ENCODE data around the gene GLDC. TPM values are rescaled to one million over a fixed set of nuclear protein-coding genes. Genes with fewer than 3 reads are reported as not detected.
"Not testable (repeated sequence)": the region's sequence is repeated elsewhere in the genome, so short reads cannot be mapped to it uniquely, and the experiment has no call there.

GLDC gene
- total RNA-seq, result 1 to 10 TPM in 2 of 6 donors, under 1 TPM in 2, not detected in 2; 0.60 to 3.1 (median 1.1) TPM

GRCh38 chr9:6645355-6646292 is at the start of gene GLDC:
Gene GLDC (minus strand): TSS chr9:6645729. CDS start chr9:6645499, 230 bp downstream.
- DNase-seq (peak; percentile 31 to 85), ATAC-seq (ENCODE audit: low FRiP score in 2 of 2) (peak; percentile 24 to 82)
- H3K4me1 ChIP-seq, result peaks cover 11 to 24% (median 14%) of the 10 kb centered on the region in 4 donors
- no peak within 1 kb of the TSS for H3K27ac ChIP-seq
- whole genome bisulfite sequencing, 2 donors, result 4 to 8% methylated on average over 12 to 29 of the region's 68 CpGs
- TF ChIP-seq, protein P1, sequence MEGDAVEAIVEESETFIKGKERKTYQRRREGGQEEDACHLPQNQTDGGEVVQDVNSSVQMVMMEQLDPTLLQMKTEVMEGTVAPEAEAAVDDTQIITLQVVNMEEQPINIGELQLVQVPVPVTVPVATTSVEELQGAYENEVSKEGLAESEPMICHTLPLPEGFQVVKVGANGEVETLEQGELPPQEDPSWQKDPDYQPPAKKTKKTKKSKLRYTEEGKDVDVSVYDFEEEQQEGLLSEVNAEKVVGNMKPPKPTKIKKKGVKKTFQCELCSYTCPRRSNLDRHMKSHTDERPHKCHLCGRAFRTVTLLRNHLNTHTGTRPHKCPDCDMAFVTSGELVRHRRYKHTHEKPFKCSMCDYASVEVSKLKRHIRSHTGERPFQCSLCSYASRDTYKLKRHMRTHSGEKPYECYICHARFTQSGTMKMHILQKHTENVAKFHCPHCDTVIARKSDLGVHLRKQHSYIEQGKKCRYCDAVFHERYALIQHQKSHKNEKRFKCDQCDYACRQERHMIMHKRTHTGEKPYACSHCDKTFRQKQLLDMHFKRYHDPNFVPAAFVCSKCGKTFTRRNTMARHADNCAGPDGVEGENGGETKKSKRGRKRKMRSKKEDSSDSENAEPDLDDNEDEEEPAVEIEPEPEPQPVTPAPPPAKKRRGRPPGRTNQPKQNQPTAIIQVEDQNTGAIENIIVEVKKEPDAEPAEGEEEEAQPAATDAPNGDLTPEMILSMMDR (IDR thresholded peaks at IDR 0.05), result no peak
- TF ChIP-seq POLR2AphosphoS5 (IDR thresholded peaks at IDR 0.05), result no peak
- TF ChIP-seq EP300 (IDR thresholded peaks at IDR 0.05), result no peak
- no peak for TF ChIP-seq POLR2A (IDR thresholded peaks at IDR 0.05)
- H3K27me3 ChIP-seq, result peaks cover 0 to 28% (median 14%) of the 10 kb centered on the region in 4 donors
- no peaks in the 10 kb centered on the region for H3K9me3 ChIP-seq
- peak within 1 kb of the TSS; percentile 39 to 51 (median 46) for H3K4me3 ChIP-seq
- H3K36me3 ChIP-seq, result no peaks in the 10 kb centered on the region

DNA sequence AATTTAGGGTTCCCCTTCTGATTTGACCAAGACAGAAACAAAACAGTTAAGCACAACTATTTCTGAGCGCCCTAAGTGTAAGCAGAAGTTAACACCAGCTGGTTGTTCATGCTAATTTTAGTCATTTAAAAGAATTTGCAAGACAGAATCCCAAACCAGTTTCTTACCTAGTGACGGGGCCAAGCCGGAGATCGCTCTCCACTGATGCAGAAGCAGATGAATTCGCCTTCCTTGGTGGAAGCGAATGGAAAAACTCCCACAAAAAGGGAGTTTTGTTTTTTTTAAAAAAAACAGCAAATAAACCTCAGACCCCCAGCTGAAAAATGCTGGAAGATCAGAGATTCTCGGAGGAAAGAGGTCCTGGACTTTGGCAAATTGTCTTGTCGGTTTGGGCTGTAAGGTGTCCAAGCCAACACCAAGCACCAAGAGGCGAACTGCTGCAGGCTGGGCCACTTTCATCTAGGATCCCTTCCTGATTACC is 47.4 kb upstream of the GLDC start:
- H3K27ac ChIP-seq, result no peak overlapping the region
- H3K4me1 ChIP-seq, result no peaks in the 10 kb centered on the region
- no peaks in the 10 kb centered on the region for H3K9me3 ChIP-seq
- H3K4me3 ChIP-seq, result no peak overlapping the region
- DNase-seq (no peak), ATAC-seq (ENCODE audit: low FRiP score in 2 of 2) (no peak)
- no peaks in the 10 kb centered on the region for H3K36me3 ChIP-seq
- no peak for TF ChIP-seq POLR2A (IDR thresholded peaks at IDR 0.05)
- no peaks in the 10 kb centered on the region for H3K27me3 ChIP-seq
- 78 to 87% methylated on average over 9 of the region's 9 CpGs for WGBS, 2 donors

DNA sequence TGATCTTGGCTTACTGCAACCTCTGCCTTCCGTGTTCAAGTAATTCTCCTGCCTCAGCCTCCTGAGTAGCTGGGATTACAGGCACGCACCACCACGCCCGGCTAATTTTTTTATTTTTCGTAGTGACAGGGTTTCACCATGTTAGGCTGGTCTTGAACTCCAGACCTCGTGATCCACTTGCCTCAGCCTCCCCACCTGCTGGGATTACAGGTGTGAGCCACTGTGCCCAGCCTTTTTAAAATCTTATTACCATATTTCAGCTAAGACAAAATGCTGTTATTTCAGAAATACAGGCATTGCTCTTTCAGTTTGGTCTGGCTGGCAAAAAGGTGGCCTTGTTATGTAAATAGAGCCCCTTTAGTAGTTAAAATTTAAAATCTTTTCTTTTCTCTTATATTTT is 46.9 kb upstream of the GLDC start:
- no peaks in the 10 kb centered on the region for H3K9me3 ChIP-seq
- no peak overlapping the region for H3K4me3 ChIP-seq
- no peaks in the 10 kb centered on the region for H3K36me3 ChIP-seq
- H3K27me3 ChIP-seq, result no peaks in the 10 kb centered on the region
- H3K4me1 ChIP-seq, result no peaks in the 10 kb centered on the region
- no peak overlapping the region for H3K27ac ChIP-seq
- TF ChIP-seq EP300 (IDR thresholded peaks at IDR 0.05) (no peak), POLR2AphosphoS5 (IDR thresholded peaks at IDR 0.05) (no peak), POLR2A (IDR thresholded peaks at IDR 0.05) (no peak)
- TF ChIP-seq, protein P1 (IDR thresholded peaks at IDR 0.05), result no peak
- ATAC-seq (ENCODE audit: low FRiP score in 2 of 2) (no peak), DNase-seq (no peak)
- 90 to 92% methylated on average over 6 of the region's 6 CpGs for WGBS, 2 donors

GRCh38 chr9:6690675-6691070 is 45.1 kb upstream of the GLDC start:
- WGBS, 2 donors, result 85 to 91% methylated on average over 7 of the region's 7 CpGs
- H3K9me3 ChIP-seq; H3K27me3 ChIP-seq; H3K4me3 ChIP-seq; ATAC-seq (ENCODE audit: low FRiP score in 2 of 2); H3K27ac ChIP-seq; DNase-seq; H3K36me3 ChIP-seq; H3K4me1 ChIP-seq: not testable (repeated sequence)

DNA sequence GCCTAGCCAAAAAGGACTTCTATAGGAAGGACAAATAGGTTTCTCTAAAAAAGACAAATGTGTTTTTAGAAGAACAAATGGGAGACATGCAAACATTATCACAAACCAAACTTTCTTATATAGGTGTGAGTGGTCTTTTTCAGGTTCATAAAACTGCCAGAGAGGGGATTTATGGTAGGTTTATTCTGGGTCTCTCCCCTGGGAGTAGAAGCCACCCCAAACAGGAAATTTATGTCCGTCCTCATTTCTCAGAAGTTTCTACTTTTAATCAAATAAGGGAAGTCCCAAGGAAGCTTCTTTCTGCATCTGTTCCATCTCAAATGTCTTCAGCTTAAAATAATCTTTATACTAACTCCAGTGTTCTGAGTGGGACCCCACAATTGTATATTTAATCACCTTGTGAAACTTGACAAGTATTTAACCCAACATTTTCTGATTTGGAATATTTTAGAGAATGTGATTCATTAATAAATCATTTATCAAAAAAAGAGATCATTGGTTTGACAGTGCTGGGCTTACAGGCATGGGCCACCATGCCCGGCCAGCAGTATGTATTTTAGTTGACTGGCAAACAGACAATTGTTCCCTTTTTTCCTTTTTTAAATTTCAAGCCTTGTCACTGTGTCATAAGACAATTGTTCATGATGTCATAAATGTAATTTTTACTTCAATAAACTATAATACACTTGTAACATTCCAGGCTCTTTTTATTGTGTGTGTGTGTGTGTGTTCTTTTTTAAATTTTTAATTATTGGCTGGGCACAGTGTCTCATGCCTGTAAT is 44.6 kb upstream of the GLDC start:
- TF ChIP-seq EP300 (IDR thresholded peaks at IDR 0.05), result no peak
- no peak for TF ChIP-seq POLR2A (IDR thresholded peaks at IDR 0.05)
- TF ChIP-seq, protein P1 (IDR thresholded peaks at IDR 0.05), result no peak
- no peak for TF ChIP-seq POLR2AphosphoS5 (IDR thresholded peaks at IDR 0.05)
- H3K4me3 ChIP-seq, result no peak overlapping the region
- no peak for ATAC-seq (ENCODE audit: low FRiP score in 2 of 2)
- no peaks in the 10 kb centered on the region for H3K4me1 ChIP-seq
- no peak for DNase-seq
- H3K36me3 ChIP-seq, result no peaks in the 10 kb centered on the region
- no peaks in the 10 kb centered on the region for H3K9me3 ChIP-seq
- no peaks in the 10 kb centered on the region for H3K27me3 ChIP-seq
- WGBS, 2 donors, result 53 to 61% methylated on average over 2 of the region's 2 CpGs
- no peak overlapping the region for H3K27ac ChIP-seq

Data from upper lobe of left lung (tissue), 6 donors.